Glomerular visceral epithelial cell (primary cell): ENCODE results near the gene PPP4C.

ENCODE experiments used
- DNase-seq: peaks from one replicate; pipeline ENCODE4 v3.0.0-alpha.2; 2016; ENCODE audit errors: extremely low spot score

Gene PPP4C

GRCh38 chr16:30054959-30055553 lies 20.7 kb upstream of the PPP4C start:
- no peak for DNase-seq

DNA sequence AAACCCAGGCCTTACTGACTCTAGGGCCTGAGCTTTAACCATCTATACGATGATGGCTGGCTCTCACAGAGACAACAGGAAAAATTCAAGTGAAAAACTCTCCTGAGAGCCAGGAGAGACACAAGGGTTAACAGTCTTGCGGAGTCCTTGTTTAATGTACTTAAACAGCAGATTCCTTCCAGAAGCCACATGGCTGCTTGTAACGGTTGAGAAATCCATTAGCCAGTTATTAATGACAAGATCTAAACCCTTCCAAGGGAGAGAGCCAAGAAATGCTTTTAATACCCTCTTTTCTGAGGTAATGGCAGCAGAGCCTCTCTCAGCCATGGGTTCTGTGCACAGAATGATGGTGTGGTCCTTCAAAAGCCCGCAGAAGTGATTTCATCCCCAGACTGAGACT lies 15.4 kb upstream of the PPP4C start:
- DNase-seq: no peak

DNA sequence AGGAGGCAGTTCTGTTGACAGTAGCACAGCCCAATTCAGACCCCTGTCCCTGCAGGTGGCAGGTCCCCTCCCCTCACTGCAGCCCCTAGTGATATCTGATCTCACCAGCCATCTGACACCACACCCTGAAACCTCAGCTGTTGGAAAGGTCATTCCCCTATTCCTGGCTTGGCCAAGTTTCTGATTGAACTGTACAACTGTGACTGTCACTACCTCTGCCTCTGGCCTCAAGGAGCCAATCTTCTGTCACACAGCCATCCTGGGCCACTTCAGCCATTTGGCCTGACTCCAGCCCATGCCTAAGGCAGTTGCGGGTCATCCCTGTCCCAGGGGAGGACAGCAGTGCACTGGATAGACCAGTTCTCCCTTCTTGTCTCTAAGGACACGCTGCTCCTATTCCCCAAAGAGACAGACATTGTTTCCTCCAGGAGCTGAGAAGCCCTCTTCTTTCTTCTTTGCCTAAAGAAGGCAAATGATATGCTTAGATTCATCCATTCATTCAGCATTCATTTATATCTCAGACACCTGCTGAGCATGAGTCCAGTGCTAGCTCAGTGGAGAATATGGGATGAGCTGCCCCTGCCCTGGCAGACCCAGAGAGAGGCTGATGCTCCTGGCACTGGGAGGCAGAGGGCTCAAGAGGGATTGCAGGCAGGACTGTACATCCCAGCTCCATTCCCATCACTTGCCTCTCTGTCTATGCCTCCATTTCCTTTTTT lies 14.8 kb upstream of the PPP4C start:
- no peak for DNase-seq

GRCh38 chr16:30063278-30063892 lies 12.4 kb upstream of the PPP4C start:
- no peak for DNase-seq

DNA sequence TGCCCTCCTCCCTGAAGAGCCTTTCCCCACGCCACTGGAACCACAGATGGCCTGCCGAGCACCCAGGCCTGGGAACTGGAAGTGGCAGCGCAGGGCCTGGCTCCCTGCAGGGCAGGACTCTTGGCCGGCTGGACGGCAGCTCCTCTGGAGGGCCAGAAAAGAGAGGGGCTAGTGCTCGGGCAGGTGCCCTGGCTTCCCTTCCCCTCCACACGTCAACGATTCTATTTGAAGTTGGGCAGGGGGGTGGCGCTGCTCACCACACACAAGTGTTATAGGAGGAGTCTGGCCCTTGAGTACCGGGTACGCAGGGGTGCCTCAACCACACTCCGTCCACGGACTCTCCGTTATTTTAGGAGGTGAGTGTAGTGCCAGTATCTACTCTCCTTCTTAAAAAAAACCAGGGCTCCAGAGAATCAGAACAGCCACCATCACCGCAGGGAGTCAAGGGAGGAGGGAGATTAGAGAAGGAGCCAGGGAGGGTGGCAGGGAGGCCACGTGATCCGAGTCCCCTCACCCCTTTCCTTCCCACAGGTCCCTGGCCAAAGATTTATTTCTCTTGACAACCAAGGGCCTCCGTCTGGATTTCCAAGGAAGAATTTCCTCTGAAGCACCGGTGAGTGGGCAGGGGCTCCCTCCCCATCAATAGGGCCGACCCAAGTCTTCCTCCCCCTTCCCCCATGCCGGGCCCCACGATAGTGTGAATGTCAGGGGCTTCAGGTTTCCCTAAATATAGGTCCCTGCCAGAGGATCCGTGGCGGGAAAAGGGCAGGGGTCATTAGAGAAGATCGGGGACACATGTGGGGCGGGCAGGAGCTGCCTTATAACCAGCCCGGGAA lies 11.7 kb upstream of the PPP4C start:
- DNase-seq: peak; percentile 47

DNA sequence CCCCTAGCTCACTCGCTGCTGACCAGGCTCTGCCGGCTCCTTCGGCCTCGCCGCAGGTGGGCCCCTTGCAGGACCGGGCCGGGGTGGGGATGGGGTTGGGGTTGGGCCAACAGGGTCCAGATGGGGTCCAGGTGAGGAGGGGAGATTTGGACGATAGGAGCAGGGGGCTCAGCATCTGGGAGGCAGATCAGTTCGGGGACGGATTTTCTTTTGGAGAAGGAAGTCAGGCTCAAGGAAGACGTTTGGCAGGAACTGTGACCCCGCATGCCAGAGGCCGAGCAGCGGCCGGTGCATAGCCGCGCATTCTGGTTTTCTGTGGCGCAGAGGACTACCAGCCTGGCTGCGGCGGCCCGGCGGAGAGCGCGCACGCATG lies 11.1 kb upstream of the PPP4C start:
- no peak for DNase-seq

- DNase-seq: peak; percentile 99
These were observed 10.5 kb upstream of the PPP4C start, which contains the start of gene ALDOA for GRCh38 chr16:30065102-30065942. ALDOA (plus strand) TSS chr16:30065760; CDS start chr16:30066898, 1,138 bp downstream.

GRCh38 chr16:30065943-30066760 lies 9.6 kb upstream of the PPP4C start:
- no peak for DNase-seq

GRCh38 chr16:30066761-30067583 lies 8.8 kb upstream of the PPP4C start:
- DNase-seq: no peak

DNA sequence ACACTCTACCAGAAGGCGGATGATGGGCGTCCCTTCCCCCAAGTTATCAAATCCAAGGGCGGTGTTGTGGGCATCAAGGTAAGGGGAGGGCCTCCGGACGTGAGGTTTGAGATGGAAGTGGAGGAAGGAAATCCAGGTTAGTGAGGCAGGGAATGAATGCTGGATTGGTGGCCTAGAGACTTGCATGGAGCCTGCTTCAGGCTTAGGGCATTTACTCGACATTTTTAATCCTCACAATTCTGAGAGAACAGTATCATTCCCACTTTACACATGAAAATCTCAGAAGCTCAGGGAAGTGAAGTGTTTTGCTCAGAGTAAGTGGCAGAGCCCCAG lies 8.2 kb upstream of the PPP4C start:
- no peak for DNase-seq

- DNase-seq: no peak
These were observed 7.5 kb upstream of the PPP4C start for GRCh38 chr16:30068333-30068732.

DNA sequence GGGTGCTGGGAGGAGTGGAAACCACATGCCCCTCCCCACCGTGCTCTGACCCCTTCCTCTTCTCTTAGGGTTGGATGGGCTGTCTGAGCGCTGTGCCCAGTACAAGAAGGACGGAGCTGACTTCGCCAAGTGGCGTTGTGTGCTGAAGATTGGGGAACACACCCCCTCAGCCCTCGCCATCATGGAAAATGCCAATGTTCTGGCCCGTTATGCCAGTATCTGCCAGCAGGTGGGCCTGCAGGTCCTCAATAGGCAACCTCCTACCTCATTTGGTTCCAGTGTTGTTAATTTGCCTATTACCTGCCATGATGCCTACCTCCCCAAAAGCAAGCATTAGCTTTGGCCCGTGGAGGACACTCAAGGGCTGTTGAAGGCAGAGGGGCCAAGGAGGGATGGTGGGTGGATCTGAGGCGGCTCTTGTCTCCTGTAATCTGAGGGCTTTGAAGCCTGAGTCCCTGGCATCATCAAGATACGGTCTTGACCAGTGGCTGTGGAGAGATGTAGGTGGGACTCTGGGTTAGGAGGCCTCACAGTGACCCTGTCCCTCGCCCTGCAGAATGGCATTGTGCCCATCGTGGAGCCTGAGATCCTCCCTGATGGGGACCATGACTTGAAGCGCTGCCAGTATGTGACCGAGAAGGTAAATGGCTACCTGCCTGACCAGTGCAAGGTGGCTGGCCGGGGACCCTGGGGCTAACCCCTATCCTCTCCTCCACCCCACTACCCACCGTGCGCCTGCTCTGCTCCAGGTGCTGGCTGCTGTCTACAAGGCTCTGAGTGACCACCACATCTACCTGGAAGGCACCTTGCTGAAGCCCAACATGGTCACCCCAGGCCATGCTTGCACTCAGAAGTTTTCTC lies 6.8 kb upstream of the PPP4C start:
- no peak for DNase-seq

GRCh38 chr16:30069611-30070462 lies 6.0 kb upstream of the PPP4C start:
- no peak for DNase-seq

DNA sequence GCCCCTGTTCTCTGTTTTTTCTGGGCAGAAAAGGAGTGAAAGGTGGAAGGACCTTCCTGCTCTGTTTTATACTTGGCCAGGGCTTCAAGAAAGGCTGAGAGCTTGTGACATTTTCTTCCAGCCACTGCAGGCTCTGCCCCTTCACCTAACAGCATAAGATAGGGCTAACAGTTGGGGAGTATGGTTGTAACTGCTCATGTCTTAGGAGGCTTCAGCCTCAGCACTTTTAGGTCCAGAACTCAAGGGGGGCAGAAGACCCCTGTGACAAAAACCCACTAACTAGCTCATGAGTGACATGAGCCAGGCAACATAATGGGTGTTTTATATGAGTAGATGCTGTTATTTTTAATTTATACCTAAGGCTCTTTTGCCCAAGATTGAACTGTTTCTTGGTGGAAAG lies 5.3 kb upstream of the PPP4C start:
- no peak for DNase-seq

DNA sequence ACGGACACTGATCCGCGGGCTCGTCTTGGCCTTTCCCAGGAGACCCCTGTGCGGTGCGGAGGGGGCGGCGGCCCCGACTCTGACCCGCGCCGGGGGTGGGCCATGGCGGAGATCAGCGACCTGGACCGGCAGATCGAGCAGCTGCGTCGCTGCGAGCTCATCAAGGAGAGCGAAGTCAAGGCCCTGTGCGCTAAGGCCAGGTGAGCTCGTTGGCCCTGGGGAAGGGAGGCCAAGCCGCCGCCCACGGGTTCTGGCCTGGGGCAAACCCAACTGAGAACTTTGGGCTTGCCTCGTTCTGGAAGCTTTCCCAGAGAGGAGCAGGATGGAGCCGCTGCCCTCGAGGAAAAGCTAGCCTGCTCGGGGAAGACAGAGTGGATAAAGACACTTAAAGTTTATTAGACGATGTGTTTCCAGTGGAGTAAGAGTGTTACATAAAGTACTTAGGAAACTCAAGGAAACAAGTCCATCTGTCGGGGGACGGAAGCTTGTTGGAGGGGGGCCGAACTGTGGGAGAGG lies 540 bp downstream of the PPP4C start:
- no peak for DNase-seq

GRCh38 chr16:30077656-30078055 lies 1.9 kb downstream of the PPP4C start:
- no peak for DNase-seq

DNA sequence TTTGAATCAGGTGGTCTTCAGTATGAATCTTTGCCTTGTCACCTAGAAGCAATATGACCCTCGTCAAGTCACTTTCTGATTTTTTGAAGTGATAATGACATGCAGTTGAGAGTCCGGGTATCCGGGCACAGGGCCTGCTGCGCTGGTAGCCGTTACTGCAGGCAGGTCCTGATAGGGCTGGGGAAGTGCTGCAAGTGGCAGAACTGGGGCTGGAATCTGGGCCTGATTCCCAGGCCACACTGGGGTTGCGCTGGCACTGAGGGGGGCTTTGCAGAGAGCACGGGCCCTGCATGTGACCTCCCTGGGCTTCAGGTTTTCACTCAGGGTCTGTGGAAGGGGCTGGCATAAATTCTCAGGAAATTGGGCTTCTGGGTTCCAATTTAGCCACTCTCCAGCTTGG lies 3.0 kb downstream of the PPP4C start:
- no peak for DNase-seq

DNA sequence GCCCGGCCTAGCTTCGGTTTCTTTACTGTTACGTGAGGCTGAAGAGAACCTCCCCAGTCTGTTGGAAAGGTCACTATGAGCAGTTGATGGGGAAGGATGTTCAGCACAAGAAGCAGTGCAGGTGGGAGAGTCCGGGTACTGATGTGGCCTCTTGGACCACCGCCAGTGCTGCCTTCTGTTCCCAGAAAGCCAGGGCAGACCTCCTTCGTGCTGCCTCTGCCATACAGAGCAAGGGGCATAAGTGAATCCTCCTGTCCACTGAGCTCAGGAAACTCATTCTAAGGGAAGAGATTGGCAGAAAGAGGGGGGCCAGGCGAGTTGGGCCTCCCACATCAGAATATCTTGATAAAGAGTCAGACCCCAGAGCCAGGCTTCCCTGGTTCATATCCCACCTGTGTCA lies 3.7 kb downstream of the PPP4C start:
- no peak for DNase-seq
